B cell (primary cell): ENCODE results near the gene GOLGA8J. TPM values are rescaled to one million over a fixed set of nuclear protein-coding genes. Genes with fewer than 3 reads are reported as not detected.

Experiments
- ATAC-seq: fragments of 200-7000 bp; cut with Tn5 transposase; one replicate; pipeline ENCODE4 v1.10.0; 2021; ENCODE audit warnings: low read depth, mild to moderate bottlenecking, moderate number of reproducible peaks, moderate library complexity
- CTCF ChIA-PET: fragments of 350-600 bp; sonication (Branson Sonifier 250); formaldehyde crosslinking; loops from one replicate; lab custom pipeline; 2021; ENCODE audit warnings: antibody characterized with exemption, inconsistent platforms; lab: Charles Lee
- POLR2A ChIA-PET: fragments of 350-600 bp; sonication (Branson Sonifier 250); formaldehyde crosslinking; loops from one replicate; lab custom pipeline; 2021; ENCODE audit warnings: antibody characterized with exemption; lab: Charles Lee
- DNase-seq: peaks from one replicate; pipeline ENCODE4 v3.0.0; 2013
- H2AFZ ChIP-seq: 2 replicates; pipeline ENCODE4 v1.6.1; 2012; ENCODE audit warnings: mild to moderate bottlenecking, low read depth, low read length; ENCODE audit not compliant: insufficient read depth, poor library complexity, severe bottlenecking
- H3K27ac ChIP-seq, 2 donors: 1 replicate in 1 of 2; 2 replicates in 1 of 2; pipeline ENCODE4 v1.5.1; 2012 to 2013; ENCODE audit warnings: low read length in 2 of 2, mild to moderate bottlenecking in 2 of 2, moderate library complexity in 1 of 2
- H3K27me3 ChIP-seq, 4 experiments: fragments of 200-600 bp in 1 of 4; sonication (generic) in 1 of 4; replicated peaks in 1 of 4; 1 replicate in 2 of 4; 2 replicates in 2 of 4; pipeline versions ENCODE4 v1.6.1 to v1.7.0; 2013 to 2016; ENCODE audit warnings: low read length in 3 of 4, mild to moderate bottlenecking in 2 of 4, mixed read lengths in 1 of 4, moderate library complexity in 1 of 4; ENCODE audit not compliant: insufficient read depth in 4 of 4, control insufficient read depth in 3 of 4; ENCODE audit errors: control extremely low read depth in 1 of 4
- H3K36me3 ChIP-seq, 2 experiments: replicated peaks in 1 of 2; 1 replicate in 1 of 2; 2 replicates in 1 of 2; pipeline versions ENCODE4 v1.6.1 to v1.7.1; 2013; ENCODE audit warnings: low read length in 1 of 2; ENCODE audit not compliant: insufficient read depth in 2 of 2, control insufficient read depth in 1 of 2; ENCODE audit errors: control extremely low read depth in 1 of 2, extremely low read depth in 1 of 2
- H3K4me1 ChIP-seq, 2 donors: fragments of 200-600 bp in 1 of 2; sonication (generic) in 1 of 2; 1 replicate in 1 of 2; 2 replicates in 1 of 2; pipeline versions ENCODE4 v1.5.1 to v1.6.1; 2013 to 2017; ENCODE audit warnings: low read length in 2 of 2; ENCODE audit not compliant: control insufficient read depth in 2 of 2, insufficient read depth in 2 of 2
- H3K4me2 ChIP-seq: replicated peaks from 2 replicates; pipeline ENCODE3; 2012; ENCODE audit warnings: mild to moderate bottlenecking, low read depth, low read length; ENCODE audit not compliant: poor library complexity, severe bottlenecking
- H3K4me3 ChIP-seq, 5 experiments: fragments of 200-600 bp in 1 of 5; sonication (generic) in 1 of 5; 1 replicate in 3 of 5; 2 replicates in 2 of 5; pipeline versions ENCODE4 v1.5.1 to v1.7.0; 2011 to 2016; ENCODE audit warnings: low read length in 4 of 5, mild to moderate bottlenecking in 4 of 5, low read depth in 2 of 5, control low read depth in 1 of 5, moderate library complexity in 1 of 5; ENCODE audit not compliant: insufficient read depth in 1 of 5; ENCODE audit errors: control extremely low read depth in 1 of 5, extremely low read depth in 1 of 5
- H3K79me2 ChIP-seq: fragments of 200-600 bp; sonication (generic); one replicate; pipeline ENCODE4 v1.6.0; 2016; ENCODE audit warnings: low read length; ENCODE audit not compliant: control insufficient read depth, insufficient read depth
- H3K9ac ChIP-seq: fragments of 200-600 bp; sonication (generic); 2 replicates; pipeline ENCODE4 v1.6.1; 2017; ENCODE audit warnings: mild to moderate bottlenecking, low read length, moderate library complexity
- H3K9me3 ChIP-seq, 3 donors: one replicate each; pipeline versions ENCODE4 v1.6.1 to v1.7.1; 2013; ENCODE audit warnings: low read length in 2 of 3; ENCODE audit not compliant: control insufficient read depth in 2 of 3, insufficient read depth in 1 of 3; ENCODE audit errors: control extremely low read depth in 1 of 3
- H4K20me1 ChIP-seq: 2 replicates; pipeline ENCODE4 v1.6.0; 2012; ENCODE audit warnings: mild to moderate bottlenecking, low read length; ENCODE audit not compliant: insufficient read depth, control insufficient read depth, poor library complexity, severe bottlenecking
- H3K27ac Mint-ChIP-seq: one replicate; pipeline ENCODE4 v1.8.0; 2021; ENCODE audit warnings: mixed read lengths
- H3K27me3 Mint-ChIP-seq: one replicate; pipeline ENCODE4 v1.8.0; 2021; ENCODE audit warnings: mixed read lengths
- H3K4me1 Mint-ChIP-seq: one replicate; pipeline ENCODE4 v1.8.0; 2021; ENCODE audit warnings: mixed read lengths
- H3K4me3 Mint-ChIP-seq: one replicate; pipeline ENCODE4 v1.8.0; 2021; ENCODE audit warnings: mixed read lengths
- H3K9me3 Mint-ChIP-seq: one replicate; pipeline ENCODE4 v1.8.0; 2022; ENCODE audit warnings: mixed read lengths; ENCODE audit not compliant: insufficient read depth
- CTCF ChIP-seq: fragments of 200-600 bp; IDR thresholded peaks from one replicate; pipeline ENCODE4 v1.8.0; 2022; ENCODE audit warnings: antibody characterized with exemption, mild to moderate bottlenecking
- EZH2 ChIP-seq: IDR thresholded peaks from 2 replicates; pipeline ENCODE4 v1.6.1; 2012; ENCODE audit warnings: borderline replicate concordance, low read depth, mild to moderate bottlenecking, moderate library complexity, low read length; ENCODE audit not compliant: insufficient read depth, poor library complexity, severe bottlenecking
- WGBS: methylation state at CpG from one replicate; pipeline ENCODE4 v1.1.5; 2013; ENCODE audit warnings: missing lambda C conversion rate; ENCODE audit not compliant: insufficient coverage; 5-methylcytosine and 5-hydroxymethylcytosine counted together
- intact Hi-C: fragments of 100-400 bp; cut with micrococcal nuclease; formaldehyde crosslinking; loops from one replicate; pipeline ENCODE4 v1.10.0; 2022
- polyA plus RNA-seq: library from polyadenylated mRNA; depleted of rRNA; stranded (reverse); fragments of >200 nt; gene quantifications from 2 replicates; pipeline ENCODE4 v1.2.3, GENCODE V29; 2012
- total RNA-seq, 2 donors: library from RNA; stranded (reverse); fragments of 120-200 nt in 1 of 2; gene quantifications; 1 replicate in 1 of 2; 2 replicates in 1 of 2; pipeline versions ENCODE4 v1.2.3 to v1.2.4, GENCODE V29; 2013 to 2022

GOLGA8J gene
- total and polyA plus RNA-seq, 2 donors (not counting 1 experiment from before 2014, with no cell fraction given), result not detected

- POLR2A ChIA-PET, result no interaction called here
Measured at GRCh38 chr15:30062881-30063280, 19.9 kb upstream of the GOLGA8J start.

More at GRCh38 chr15:30062881-30063280, 19.9 kb upstream of the GOLGA8J start:
- Mint-ChIP-seq H3K27ac (no peak overlapping the region), H3K4me1 (no peaks in the 10 kb centered on the region), H3K4me3 (no peak overlapping the region), H3K27me3 (no peaks in the 10 kb centered on the region), H3K9me3 (no peaks in the 10 kb centered on the region)
- Histone ChIP-seq H4K20me1 (no peaks in the 10 kb centered on the region), H2AFZ (no peak overlapping the region), H3K4me2 (no peak overlapping the region), H3K4me3 (no peak overlapping the region), H3K79me2 (no peaks in the 10 kb centered on the region), H3K9ac (no peak overlapping the region), H3K36me3 (no peaks in the 10 kb centered on the region), H3K27ac (no peak overlapping the region), H3K27me3 (no peaks in the 10 kb centered on the region), H3K9me3 (peaks cover 0 to 1% (median 0%) of the 10 kb centered on the region in 3 donors), H3K4me1 (no peaks in the 10 kb centered on the region)
- CTCF ChIA-PET, result no interaction called here
- 98% methylated on average over 4 of the region's 4 CpGs for WGBS
- ATAC-seq (no peak), DNase-seq (no peak)
- TF ChIP-seq EZH2, result no peak
- TF ChIP-seq CTCF, result no peak
- intact Hi-C loops, result no loop called here
